ENCODE measurements around the gene KCNQ5. TPM values are rescaled to one million over a fixed set of nuclear protein-coding genes. Genes with fewer than 3 reads are reported as not detected.

KCNQ5 gene
- total and polyA plus RNA-seq, 2 of the 8 experiments (the other 6 are each of a cell fraction or from before 2014, with no cell fraction given), result 0.83 to 1.2 TPM

DNA sequence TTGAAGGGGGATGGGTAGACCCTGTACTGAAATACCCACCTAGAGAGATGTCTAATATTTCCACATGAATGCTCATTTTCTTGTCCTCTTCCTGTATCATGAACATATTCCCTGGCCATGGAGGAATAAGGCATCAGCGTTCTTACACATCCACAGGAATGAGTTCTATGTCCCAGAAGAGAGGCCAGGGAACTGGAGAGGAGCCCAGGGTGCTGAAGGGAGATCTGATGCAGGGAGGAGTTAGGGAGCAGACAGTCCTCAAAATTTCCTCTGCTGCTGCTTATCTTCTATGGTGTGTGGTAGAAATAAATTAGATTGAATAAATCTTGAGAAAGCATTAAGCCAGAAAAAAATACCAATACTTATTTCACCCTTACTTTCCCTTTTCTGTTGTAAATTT, 295.0 kb downstream of the KCNQ5 start:
- DNase-seq (ENCODE audit: low read depth in 1 of 2, low spot score in 2 of 2) (no peak), FAIRE-seq (no peak)
- no peaks in the 10 kb centered on the region for H3K27me3 ChIP-seq (replicated peaks in 1 of 4; ENCODE audit: control insufficient read depth in 3 of 4, extremely low read depth in 1 of 4, insufficient read depth in 3 of 4, low read length in 3 of 4)
- H2BK12ac ChIP-seq (ENCODE audit: low read depth, low read length), result no peak overlapping the region
- no peak overlapping the region for H4K5ac ChIP-seq (ENCODE audit: insufficient read length, low read depth, low read length)
- H3K27ac ChIP-seq (ENCODE audit: low read depth, low read length), result no peak overlapping the region
- H2BK20ac ChIP-seq (ENCODE audit: low read length), result no peak overlapping the region
- no peak overlapping the region for H3K56ac ChIP-seq (replicated peaks; ENCODE audit: insufficient read length, low read depth, low read length)
- H3K18ac ChIP-seq (ENCODE audit: extremely low read depth, low read length), result no peak overlapping the region
- H2BK5ac ChIP-seq (ENCODE audit: low read depth, low read length), result no peak overlapping the region
- H3K14ac ChIP-seq (ENCODE audit: insufficient read length), result no peak overlapping the region
- no peaks in the 10 kb centered on the region for H3K4me1 ChIP-seq (replicated peaks in 1 of 4; ENCODE audit: control insufficient read depth in 3 of 4, insufficient read depth in 4 of 4, low read length in 3 of 4)
- TF ChIP-seq EP300 (IDR thresholded peaks at IDR 0.05; ENCODE audit: borderline replicate concordance in 1 of 2, low read depth in 2 of 2, low read length in 2 of 2), result no peak
- H3K23ac ChIP-seq (ENCODE audit: insufficient read length), result no peak overlapping the region
- no peak overlapping the region for H4K8ac ChIP-seq (ENCODE audit: extremely low read depth, insufficient read depth, low read length)
- no peak overlapping the region for H2BK15ac ChIP-seq (ENCODE audit: low read length)
- H2AFZ ChIP-seq (ENCODE audit: low read length), result no peak overlapping the region
- H3K4me2 ChIP-seq (ENCODE audit: insufficient read depth in 1 of 2, low read depth in 2 of 2, low read length in 2 of 2), result no peak overlapping the region
- no peak overlapping the region for H2BK120ac ChIP-seq (replicated peaks; ENCODE audit: low read depth, low read length)
- POLR2A ChIA-PET (ENCODE audit: partially characterized antibody), result no interaction called here
- CTCF ChIA-PET (ENCODE audit: partially characterized antibody), result no interaction called here
- WGBS, 2 experiments (ENCODE audit: extremely low coverage in 1 of 2, insufficient coverage in 1 of 2, insufficient read length in 1 of 2, insufficient replicate concordance in 2 of 2, low coverage in 1 of 2, low lambda C conversion rate in 2 of 2, missing lambda C conversion rate in 1 of 2), result 93% methylated on average over 1 of the region's 1 CpG; no CpG with 5 or more reads in 1 of the 2 experiments
- no peaks in the 10 kb centered on the region for H3K23me2 ChIP-seq (ENCODE audit: low read depth, low read length)
- no peak overlapping the region for H3K4me3 ChIP-seq (ENCODE audit: extremely low read depth in 1 of 4, insufficient read depth in 2 of 4, low read depth in 3 of 4, low read length in 4 of 4)
- no peak overlapping the region for H3K4ac ChIP-seq (replicated peaks; ENCODE audit: insufficient read length, low read depth, low read length)
- no peaks in the 10 kb centered on the region for H3K79me1 ChIP-seq (ENCODE audit: low read depth, low read length)
- no peaks in the 10 kb centered on the region for H3K36me3 ChIP-seq (ENCODE audit: control insufficient read depth in 2 of 4, insufficient read depth in 4 of 4, low read length in 3 of 4)
- H4K91ac ChIP-seq (replicated peaks; ENCODE audit: insufficient read length, low read length), result no peak overlapping the region
- no peak overlapping the region for H3K9ac ChIP-seq (replicated peaks in 1 of 4; ENCODE audit: extremely low read depth in 1 of 4, low read depth in 3 of 4, low read length in 3 of 4)
- no peaks in the 10 kb centered on the region for H4K20me1 ChIP-seq (replicated peaks in 1 of 2; ENCODE audit: control insufficient read depth in 1 of 2, insufficient read depth in 2 of 2, low read length in 2 of 2)
- H3K9me3 ChIP-seq (ENCODE audit: insufficient read depth in 2 of 2, low read depth in 1 of 2, low read length in 1 of 2), result no peaks in the 10 kb centered on the region
- H3K79me2 ChIP-seq (ENCODE audit: control insufficient read depth in 1 of 2, insufficient read depth in 2 of 2, low read length in 2 of 2), result no peaks in the 10 kb centered on the region
- no peak overlapping the region for H2AK5ac ChIP-seq (ENCODE audit: low read depth, low read length)

Data from H1 (cell line).